ENCODE results near the gene MYCBP.

The MYCBP gene

DNA sequence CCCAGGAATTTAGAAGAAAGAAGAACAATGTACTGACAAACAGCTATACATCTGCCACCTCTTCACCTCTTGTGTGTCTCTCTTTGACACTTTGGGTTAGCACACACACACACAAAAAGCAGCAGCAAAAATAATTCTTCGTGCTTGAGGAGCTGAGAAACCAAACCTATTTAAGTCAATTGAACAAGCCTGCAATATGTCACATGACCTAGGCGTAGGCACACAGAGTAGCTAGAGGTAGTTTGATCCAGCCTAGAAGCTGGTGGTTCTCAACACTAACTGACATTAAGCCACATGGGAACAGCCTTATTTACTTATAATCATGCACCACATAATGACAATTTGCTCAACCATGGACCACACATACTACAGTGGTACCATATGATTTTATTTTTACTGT is 45.8 kb downstream of the MYCBP start:
- Mint-ChIP-seq H3K36me3 (ENCODE audit: low read depth) (no peaks in the 10 kb centered on the region), H3K9me3 (no peaks in the 10 kb centered on the region), H3K27ac (no peak overlapping the region), H3K4me1 (no peaks in the 10 kb centered on the region), H3K4me3 (no peak overlapping the region), H3K27me3 (ENCODE audit: low read depth) (peaks cover 46% of the 10 kb centered on the region)
- TF ChIP-seq, protein P1, sequence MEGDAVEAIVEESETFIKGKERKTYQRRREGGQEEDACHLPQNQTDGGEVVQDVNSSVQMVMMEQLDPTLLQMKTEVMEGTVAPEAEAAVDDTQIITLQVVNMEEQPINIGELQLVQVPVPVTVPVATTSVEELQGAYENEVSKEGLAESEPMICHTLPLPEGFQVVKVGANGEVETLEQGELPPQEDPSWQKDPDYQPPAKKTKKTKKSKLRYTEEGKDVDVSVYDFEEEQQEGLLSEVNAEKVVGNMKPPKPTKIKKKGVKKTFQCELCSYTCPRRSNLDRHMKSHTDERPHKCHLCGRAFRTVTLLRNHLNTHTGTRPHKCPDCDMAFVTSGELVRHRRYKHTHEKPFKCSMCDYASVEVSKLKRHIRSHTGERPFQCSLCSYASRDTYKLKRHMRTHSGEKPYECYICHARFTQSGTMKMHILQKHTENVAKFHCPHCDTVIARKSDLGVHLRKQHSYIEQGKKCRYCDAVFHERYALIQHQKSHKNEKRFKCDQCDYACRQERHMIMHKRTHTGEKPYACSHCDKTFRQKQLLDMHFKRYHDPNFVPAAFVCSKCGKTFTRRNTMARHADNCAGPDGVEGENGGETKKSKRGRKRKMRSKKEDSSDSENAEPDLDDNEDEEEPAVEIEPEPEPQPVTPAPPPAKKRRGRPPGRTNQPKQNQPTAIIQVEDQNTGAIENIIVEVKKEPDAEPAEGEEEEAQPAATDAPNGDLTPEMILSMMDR (IDR thresholded peaks at IDR 0.05; ENCODE audit: unreplicated experiment in 3 of 3), result no peak

DNA sequence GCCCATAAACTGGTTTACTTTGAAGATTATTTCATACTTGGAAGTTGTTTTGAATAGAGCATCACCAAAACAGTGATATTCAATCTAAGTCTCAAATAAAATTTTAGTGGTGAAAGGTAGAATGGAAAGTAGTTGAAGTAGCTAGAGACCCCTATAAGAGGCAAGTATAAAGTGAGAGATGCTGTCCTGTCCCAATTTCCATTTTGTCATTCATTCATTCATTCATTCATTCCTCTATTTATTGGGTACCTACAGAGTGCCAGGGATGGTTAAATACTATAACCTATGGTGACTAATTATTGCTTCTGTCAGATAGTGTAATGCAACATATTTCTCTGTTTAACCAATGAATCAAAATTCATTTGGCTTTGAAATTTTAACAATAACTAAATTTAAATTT is 46.3 kb downstream of the MYCBP start:
- no peak overlapping the region for H3K27ac Mint-ChIP-seq
- H3K27me3 Mint-ChIP-seq (ENCODE audit: low read depth), result peaks cover 50% of the 10 kb centered on the region
- H3K9me3 Mint-ChIP-seq, result no peaks in the 10 kb centered on the region
- H3K4me3 Mint-ChIP-seq, result no peak overlapping the region
- TF ChIP-seq, protein P1 (IDR thresholded peaks at IDR 0.05; ENCODE audit: unreplicated experiment in 3 of 3), result no peak
- H3K4me1 Mint-ChIP-seq, result no peaks in the 10 kb centered on the region
- no peaks in the 10 kb centered on the region for H3K36me3 Mint-ChIP-seq (ENCODE audit: low read depth)

DNA sequence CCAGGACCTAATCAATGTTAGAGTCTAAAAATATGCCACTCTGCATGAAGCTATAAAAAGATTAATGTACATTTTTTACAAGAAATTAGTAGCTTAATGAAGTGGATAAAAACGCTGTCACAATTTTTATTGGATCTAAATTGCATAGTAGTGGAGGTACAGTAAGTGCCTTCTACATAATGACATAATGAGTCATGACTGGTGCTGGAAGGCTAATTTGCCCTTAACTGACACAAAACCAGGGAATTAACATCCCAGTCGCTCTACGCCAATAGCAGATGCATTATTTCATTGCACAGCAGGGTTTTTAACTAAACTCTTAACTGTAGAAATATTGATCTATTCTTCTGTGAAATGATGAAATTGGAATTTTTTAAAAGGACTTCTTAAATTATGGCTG is 46.9 kb downstream of the MYCBP start:
- Mint-ChIP-seq H3K36me3 (ENCODE audit: low read depth) (no peaks in the 10 kb centered on the region), H3K27me3 (ENCODE audit: low read depth) (peaks cover 51% of the 10 kb centered on the region), H3K4me3 (no peak overlapping the region), H3K9me3 (no peaks in the 10 kb centered on the region), H3K4me1 (no peaks in the 10 kb centered on the region), H3K27ac (no peak overlapping the region)
- TF ChIP-seq, protein P1 (IDR thresholded peaks at IDR 0.05; ENCODE audit: unreplicated experiment in 3 of 3), result no peak

DNA sequence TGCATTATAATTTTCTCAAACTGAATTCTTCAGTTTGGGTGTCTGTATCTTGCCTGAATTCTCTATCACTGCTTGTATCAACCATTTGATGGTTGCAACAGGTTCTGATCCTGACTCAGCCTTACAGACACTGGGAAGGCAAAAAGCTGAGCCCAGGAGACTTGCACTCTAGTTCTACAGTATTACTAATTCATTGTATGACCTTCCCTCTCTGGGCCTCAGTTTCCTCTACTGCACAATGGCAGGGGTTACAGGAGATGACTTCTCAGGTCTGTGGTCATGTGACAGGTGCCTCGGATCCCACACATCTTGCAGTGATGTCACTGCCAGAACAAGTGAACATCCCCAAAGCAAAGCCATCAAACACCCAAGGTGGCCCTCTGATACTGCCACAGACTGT is 52.3 kb downstream of the MYCBP start:
- TF ChIP-seq, protein P1 (IDR thresholded peaks at IDR 0.05; ENCODE audit: unreplicated experiment in 3 of 3), result no peak
- peaks cover 10% of the 10 kb centered on the region for H3K4me1 Mint-ChIP-seq
- no peak overlapping the region for H3K27ac Mint-ChIP-seq
- H3K9me3 Mint-ChIP-seq, result no peaks in the 10 kb centered on the region
- peaks cover 70% of the 10 kb centered on the region for H3K27me3 Mint-ChIP-seq (ENCODE audit: low read depth)
- H3K4me3 Mint-ChIP-seq, result no peak overlapping the region
- no peaks in the 10 kb centered on the region for H3K36me3 Mint-ChIP-seq (ENCODE audit: low read depth)

DNA sequence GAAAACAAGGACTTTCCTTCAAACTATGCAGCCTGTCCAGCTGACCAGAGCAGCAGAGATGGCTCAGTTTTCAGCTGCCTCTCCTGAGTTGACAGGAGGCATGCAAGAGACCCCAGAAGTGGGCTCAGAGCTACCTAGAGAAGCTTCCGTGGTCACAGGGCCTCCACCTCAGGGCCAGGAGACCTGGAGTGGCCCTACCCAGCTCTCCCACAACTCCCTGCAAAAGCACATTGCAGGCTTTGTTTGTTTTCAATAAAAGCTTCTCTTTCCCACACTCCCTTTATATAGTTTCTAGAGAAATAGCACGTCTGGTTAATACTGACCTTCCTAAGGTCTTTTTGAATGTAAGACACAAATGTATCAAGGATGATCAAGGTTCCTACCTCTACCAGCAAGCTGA is 53.6 kb downstream of the MYCBP start:
- TF ChIP-seq, protein P1 (IDR thresholded peaks at IDR 0.05; ENCODE audit: unreplicated experiment in 3 of 3), result no peak
- H3K36me3 Mint-ChIP-seq (ENCODE audit: low read depth), result no peaks in the 10 kb centered on the region
- peaks cover 65% of the 10 kb centered on the region for H3K27me3 Mint-ChIP-seq (ENCODE audit: low read depth)
- peak overlapping the region in 1 of 3 experiments; percentile 11 for H3K27ac Mint-ChIP-seq
- H3K4me3 Mint-ChIP-seq, result peak overlapping the region; percentile 20 to 48 (median 38)
- no peaks in the 10 kb centered on the region for H3K9me3 Mint-ChIP-seq
- H3K4me1 Mint-ChIP-seq, result peaks cover 17% of the 10 kb centered on the region

DNA sequence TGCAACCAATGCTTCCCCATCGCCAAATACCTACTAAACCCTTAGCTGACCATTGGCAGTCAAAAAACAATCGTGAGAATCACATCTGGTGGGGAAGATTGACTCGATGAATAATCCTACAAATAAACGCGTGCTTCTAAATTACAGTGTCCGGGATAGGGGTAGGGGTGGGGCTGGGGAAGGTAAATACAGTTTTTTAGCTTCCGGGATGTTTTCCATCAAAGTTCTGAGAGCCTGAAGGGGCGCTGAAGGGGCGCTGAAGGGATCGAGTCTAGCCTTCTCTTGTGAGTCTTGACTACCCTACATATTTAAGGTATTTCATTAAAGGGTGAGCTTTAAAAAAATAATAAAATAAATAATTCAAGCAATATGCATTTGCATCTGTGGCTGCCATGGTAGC is 54.1 kb downstream of the MYCBP start:
- Mint-ChIP-seq H3K27me3 (ENCODE audit: low read depth) (peaks cover 66% of the 10 kb centered on the region), H3K36me3 (ENCODE audit: low read depth) (no peaks in the 10 kb centered on the region), H3K4me1 (peaks cover 21% of the 10 kb centered on the region), H3K9me3 (no peaks in the 10 kb centered on the region), H3K27ac (peak overlapping the region in 2 of 3 experiments; percentile 13 to 80), H3K4me3 (peak overlapping the region; percentile 43 to 66 (median 57))
- TF ChIP-seq, protein P1 (IDR thresholded peaks at IDR 0.05; ENCODE audit: unreplicated experiment in 3 of 3), result no peak

Measured in nephron (organoid).